Endothelial cell (in vitro differentiated cells): ENCODE measurements around the gene TEKT3. TPM values are rescaled to one million over a fixed set of nuclear protein-coding genes. Genes with fewer than 3 reads are reported as not detected.

Experiments
- DNase-seq: peaks from one replicate; pipeline ENCODE4 v3.0.0; 2021; ENCODE audit warnings: low spot score
- H3K27ac Mint-ChIP-seq: one replicate; pipeline ENCODE4 v1.8.0; 2021; ENCODE audit warnings: mixed read lengths, inconsistent platforms; ENCODE audit not compliant: unreplicated experiment
- H3K27me3 Mint-ChIP-seq: one replicate; pipeline ENCODE4 v1.8.0; 2021; ENCODE audit warnings: mild to moderate bottlenecking, moderate library complexity, mixed read lengths, inconsistent platforms; ENCODE audit not compliant: unreplicated experiment
- H3K36me3 Mint-ChIP-seq: one replicate; pipeline ENCODE4 v1.8.0; 2021; ENCODE audit warnings: mild to moderate bottlenecking, low read depth, mixed read lengths, inconsistent platforms; ENCODE audit not compliant: unreplicated experiment
- H3K4me1 Mint-ChIP-seq: one replicate; pipeline ENCODE4 v1.8.0; 2021; ENCODE audit warnings: mild to moderate bottlenecking, mixed read lengths, inconsistent platforms; ENCODE audit not compliant: unreplicated experiment
- H3K4me3 Mint-ChIP-seq: one replicate; pipeline ENCODE4 v1.8.0; 2021; ENCODE audit warnings: mild to moderate bottlenecking, mixed read lengths, inconsistent platforms; ENCODE audit not compliant: unreplicated experiment
- H3K9me3 Mint-ChIP-seq: one replicate; pipeline ENCODE4 v1.8.0; 2021; ENCODE audit warnings: mixed read lengths, inconsistent platforms; ENCODE audit not compliant: unreplicated experiment
- total RNA-seq: library from RNA; stranded (reverse); fragmentation: NEBNext Ultra II Directional; extraction: Animal tissue kit (Norgen Biotek cat#: 25700); gene quantifications from one replicate; pipeline ENCODE4 v1.2.1, GENCODE V29; 2021; ENCODE audit not compliant: unreplicated experiment
- TF ChIP-seq, protein P1 (sequence below): fragments of 200-600 bp; sonication (generic); IDR thresholded peaks from one replicate; pipeline ENCODE4 v1.5.0; 2021; ENCODE audit warnings: antibody characterized with exemption; ENCODE audit not compliant: unreplicated experiment

Gene TEKT3
- total RNA-seq, 1 donor from 2014 or later = 5.8 TPM

- Mint-ChIP-seq H3K4me1 (peaks cover 11% of the 10 kb centered on the region), H3K4me3 (no peak overlapping the region), H3K27me3 (peaks cover 1% of the 10 kb centered on the region), H3K9me3 (no peaks in the 10 kb centered on the region), H3K27ac (no peak overlapping the region), H3K36me3 (no peaks in the 10 kb centered on the region)
- DNase-seq = no peak
- TF ChIP-seq, protein P1, sequence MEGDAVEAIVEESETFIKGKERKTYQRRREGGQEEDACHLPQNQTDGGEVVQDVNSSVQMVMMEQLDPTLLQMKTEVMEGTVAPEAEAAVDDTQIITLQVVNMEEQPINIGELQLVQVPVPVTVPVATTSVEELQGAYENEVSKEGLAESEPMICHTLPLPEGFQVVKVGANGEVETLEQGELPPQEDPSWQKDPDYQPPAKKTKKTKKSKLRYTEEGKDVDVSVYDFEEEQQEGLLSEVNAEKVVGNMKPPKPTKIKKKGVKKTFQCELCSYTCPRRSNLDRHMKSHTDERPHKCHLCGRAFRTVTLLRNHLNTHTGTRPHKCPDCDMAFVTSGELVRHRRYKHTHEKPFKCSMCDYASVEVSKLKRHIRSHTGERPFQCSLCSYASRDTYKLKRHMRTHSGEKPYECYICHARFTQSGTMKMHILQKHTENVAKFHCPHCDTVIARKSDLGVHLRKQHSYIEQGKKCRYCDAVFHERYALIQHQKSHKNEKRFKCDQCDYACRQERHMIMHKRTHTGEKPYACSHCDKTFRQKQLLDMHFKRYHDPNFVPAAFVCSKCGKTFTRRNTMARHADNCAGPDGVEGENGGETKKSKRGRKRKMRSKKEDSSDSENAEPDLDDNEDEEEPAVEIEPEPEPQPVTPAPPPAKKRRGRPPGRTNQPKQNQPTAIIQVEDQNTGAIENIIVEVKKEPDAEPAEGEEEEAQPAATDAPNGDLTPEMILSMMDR = no peak
Observed at GRCh38 chr17:15382914-15383313, 41.5 kb upstream of the TEKT3 start.

DNA sequence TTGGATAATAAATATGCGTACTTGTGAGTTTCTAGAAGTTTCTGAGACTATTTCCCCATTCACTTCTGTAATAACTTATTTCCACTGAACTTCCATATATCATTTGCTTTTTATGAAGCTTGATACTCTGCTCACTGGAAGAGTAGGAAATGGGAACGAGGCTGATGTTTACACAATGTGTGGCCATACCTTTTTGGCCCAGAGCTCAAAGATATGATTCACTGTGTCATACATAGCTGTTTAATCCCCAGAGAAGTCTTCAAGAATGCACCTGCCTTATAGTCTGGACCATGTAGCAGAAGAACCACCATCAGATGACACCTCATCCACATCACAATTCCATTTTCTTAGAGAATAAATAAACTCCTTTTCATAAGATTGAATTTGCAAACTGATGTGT, 40.3 kb upstream of the TEKT3 start:
- no peak for DNase-seq
- H3K36me3 Mint-ChIP-seq = no peaks in the 10 kb centered on the region
- H3K9me3 Mint-ChIP-seq = no peaks in the 10 kb centered on the region
- H3K4me1 Mint-ChIP-seq = peaks cover 11% of the 10 kb centered on the region
- peaks cover 1% of the 10 kb centered on the region for H3K27me3 Mint-ChIP-seq
- no peak overlapping the region for H3K4me3 Mint-ChIP-seq
- TF ChIP-seq, protein P1 = no peak
- no peak overlapping the region for H3K27ac Mint-ChIP-seq

GRCh38 chr17:15380446-15380845, 39.0 kb upstream of the TEKT3 start:
- no peak for DNase-seq
- no peak overlapping the region for H3K27ac Mint-ChIP-seq
- peaks cover 11% of the 10 kb centered on the region for H3K4me1 Mint-ChIP-seq
- peaks cover 1% of the 10 kb centered on the region for H3K27me3 Mint-ChIP-seq
- no peak overlapping the region for H3K4me3 Mint-ChIP-seq
- TF ChIP-seq, protein P1 = no peak
- H3K9me3 Mint-ChIP-seq = no peaks in the 10 kb centered on the region
- no peaks in the 10 kb centered on the region for H3K36me3 Mint-ChIP-seq

GRCh38 chr17:15379659-15380058, 38.3 kb upstream of the TEKT3 start:
- no peaks in the 10 kb centered on the region for H3K9me3 Mint-ChIP-seq

GRCh38 chr17:15378243-15378642, 36.8 kb upstream of the TEKT3 start:
- H3K9me3 Mint-ChIP-seq = no peaks in the 10 kb centered on the region
- no peaks in the 10 kb centered on the region for H3K4me1 Mint-ChIP-seq
- H3K27ac Mint-ChIP-seq = no peak overlapping the region
- H3K36me3 Mint-ChIP-seq = no peaks in the 10 kb centered on the region
- TF ChIP-seq, protein P1 = no peak
- H3K4me3 Mint-ChIP-seq = no peak overlapping the region
- H3K27me3 Mint-ChIP-seq = peaks cover 1% of the 10 kb centered on the region
- no peak for DNase-seq

More at GRCh38 chr17:15379659-15380058, 38.3 kb upstream of the TEKT3 start:
- no peak overlapping the region for H3K27ac Mint-ChIP-seq
- TF ChIP-seq, protein P1 = no peak
- no peaks in the 10 kb centered on the region for H3K36me3 Mint-ChIP-seq
- no peak overlapping the region for H3K4me3 Mint-ChIP-seq
- peaks cover 1% of the 10 kb centered on the region for H3K27me3 Mint-ChIP-seq
- DNase-seq = no peak
- H3K4me1 Mint-ChIP-seq = peaks cover 9% of the 10 kb centered on the region
